ENCODE measurements around the gene ASPM. TPM values are rescaled to one million over a fixed set of nuclear protein-coding genes. Genes with fewer than 3 reads are reported as not detected.
A peak's percentile ranks its signal among the peaks of the same experiment; 100 is the strongest.

Gene ASPM
- total RNA-seq = 0.42 TPM

- peak; percentile 96 for DNase-seq (ENCODE audit: low spot score)
Measured at GRCh38 chr1:197146101-197147095, at the start of gene ASPM. Gene ASPM (minus strand): TSS chr1:197146669. CDS start chr1:197146437, 232 bp downstream.

GRCh38 chr1:197195100-197195499 is 48.6 kb upstream of the ASPM start:
- no peak for DNase-seq (ENCODE audit: low spot score)

GRCh38 chr1:197184190-197184589 is 37.7 kb upstream of the ASPM start:
- no peak for DNase-seq (ENCODE audit: low spot score)

GRCh38 chr1:197183195-197183748 is 36.8 kb upstream of the ASPM start:
- DNase-seq (ENCODE audit: low spot score) = no peak

DNA sequence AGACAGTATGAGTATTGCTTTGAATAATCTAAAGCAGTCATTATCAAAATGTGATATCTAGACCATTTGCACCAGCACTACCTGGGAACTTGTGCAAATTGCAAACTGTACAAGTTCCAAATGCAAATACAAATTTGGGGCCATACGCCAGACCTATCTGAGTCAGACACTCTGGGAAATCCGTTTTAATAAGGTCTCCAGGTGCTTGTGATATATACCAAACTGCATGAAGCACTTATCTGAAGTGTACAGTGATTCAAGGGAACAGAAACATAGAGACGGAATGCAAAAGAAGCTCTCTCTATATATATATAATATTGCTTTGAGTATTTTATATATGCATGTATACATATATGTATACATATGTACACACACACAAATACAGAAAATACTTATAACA is 36.2 kb upstream of the ASPM start:
- DNase-seq (ENCODE audit: low spot score) = no peak

DNA sequence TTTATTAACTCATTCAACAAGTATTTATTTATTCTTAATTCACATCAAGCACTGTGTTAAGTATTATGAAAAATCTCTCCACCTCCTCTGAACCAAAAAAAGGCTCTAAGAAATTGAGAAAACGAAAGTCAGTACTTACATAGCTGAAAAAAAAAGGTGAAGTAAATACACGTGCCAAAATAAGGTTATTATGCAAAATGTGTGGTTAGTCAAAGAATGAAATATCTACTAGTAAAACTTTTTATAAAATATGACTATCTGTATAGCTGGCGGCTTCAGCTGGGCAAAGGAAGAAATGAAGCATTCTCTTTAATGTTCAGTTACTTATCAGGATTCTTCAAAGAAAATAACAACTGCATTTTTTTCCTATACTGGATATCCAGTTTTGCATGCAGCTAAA is 35.5 kb upstream of the ASPM start:
- DNase-seq (ENCODE audit: low spot score) = no peak

DNA sequence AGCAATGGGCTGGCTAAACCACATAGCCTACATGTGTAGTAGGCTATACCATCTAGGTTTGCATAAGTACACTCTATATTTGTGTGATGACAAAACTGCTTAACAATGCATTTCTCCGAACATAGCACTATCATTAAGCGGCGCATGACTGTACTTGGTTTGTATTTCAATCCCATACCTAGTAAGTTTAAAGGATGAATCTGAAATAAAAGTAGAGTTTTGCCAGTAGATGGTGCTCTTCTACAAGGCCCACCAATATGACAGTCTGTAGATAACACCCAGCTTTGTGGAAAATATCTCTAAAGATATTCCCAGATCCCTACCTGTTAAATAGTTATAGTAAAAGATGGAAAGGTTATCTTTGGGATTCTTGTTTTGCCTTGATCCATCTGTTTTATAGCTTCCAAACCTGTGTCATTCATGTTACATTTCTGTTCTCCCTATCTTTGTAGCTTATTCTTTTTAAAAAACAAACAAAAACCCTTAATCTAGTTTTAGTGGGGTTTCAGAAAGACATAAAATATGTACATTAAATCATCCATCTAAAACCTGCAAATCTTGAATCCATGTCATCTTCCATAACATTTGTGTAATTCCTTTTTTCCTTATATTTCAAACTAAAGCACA is 33.9 kb upstream of the ASPM start:
- DNase-seq (ENCODE audit: low spot score) = no peak

GRCh38 chr1:197178998-197179397 is 32.5 kb upstream of the ASPM start:
- no peak for DNase-seq (ENCODE audit: low spot score)

DNA sequence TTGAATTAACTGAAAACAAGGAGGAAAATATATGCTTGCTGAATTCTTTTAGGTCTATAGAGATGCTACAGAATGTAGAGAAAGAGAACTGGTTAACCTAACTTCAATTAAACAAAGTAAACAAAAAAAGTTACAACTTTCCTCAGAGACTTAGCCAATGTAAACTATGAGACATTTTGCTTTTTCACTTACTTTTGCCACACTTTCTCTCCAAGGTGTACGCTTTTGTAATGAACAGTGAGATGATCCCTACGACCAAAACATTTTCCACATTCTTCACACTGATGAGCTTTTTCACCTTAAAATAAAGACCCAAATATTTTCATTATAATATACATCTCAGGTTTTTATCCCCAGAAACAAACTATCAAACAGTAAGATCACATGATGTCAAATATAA is 28.3 kb upstream of the ASPM start:
- DNase-seq (ENCODE audit: low spot score) = no peak

- DNase-seq (ENCODE audit: low spot score) = no peak
Measured at GRCh38 chr1:197173571-197174507, 27.4 kb upstream of the ASPM start.

GRCh38 chr1:197171531-197171930 is 25.1 kb upstream of the ASPM start:
- DNase-seq (ENCODE audit: low spot score) = no peak

GRCh38 chr1:197170538-197170937 is 24.1 kb upstream of the ASPM start:
- no peak for DNase-seq (ENCODE audit: low spot score)

GRCh38 chr1:197159461-197159860 is 13.0 kb upstream of the ASPM start:
- no peak for DNase-seq (ENCODE audit: low spot score)

DNA sequence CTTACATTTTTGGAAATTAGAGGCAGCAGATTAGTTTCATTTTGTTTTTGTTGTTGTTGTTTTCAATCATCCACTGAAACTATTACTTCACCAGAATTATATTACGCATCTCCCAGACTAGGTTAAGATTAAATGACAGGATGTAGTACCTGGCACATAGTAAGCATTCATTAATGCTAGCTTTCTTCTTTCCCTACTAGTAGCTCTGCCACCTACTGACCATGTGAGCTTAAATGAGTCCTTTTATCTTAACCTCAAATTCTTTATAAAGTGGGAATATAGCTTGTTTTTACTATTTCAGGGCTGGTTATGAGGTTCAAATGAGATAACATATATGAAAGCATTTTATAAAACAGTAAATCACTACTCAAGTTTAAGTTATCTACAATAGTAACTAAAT is 10.2 kb upstream of the ASPM start:
- DNase-seq (ENCODE audit: low spot score) = no peak

DNA sequence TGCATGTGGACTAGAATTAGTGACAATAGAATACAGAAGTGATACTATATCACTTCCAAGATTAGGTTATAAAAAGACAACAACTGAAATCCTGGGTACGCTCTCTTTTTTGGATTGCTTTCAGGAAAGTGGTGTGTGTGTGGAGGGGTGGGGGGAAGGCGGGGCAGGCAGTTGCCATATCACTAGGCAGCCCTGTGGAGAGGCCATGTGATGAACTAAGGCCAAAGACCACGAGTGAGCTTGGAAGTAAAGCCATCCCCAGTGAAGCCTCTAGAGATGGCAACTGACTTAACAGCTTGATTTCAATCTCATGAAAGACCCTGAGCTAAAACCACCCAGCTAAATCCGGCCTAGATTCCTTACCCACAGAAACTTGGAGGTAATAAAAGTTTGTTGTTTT is 6.2 kb upstream of the ASPM start:
- DNase-seq (ENCODE audit: low spot score) = no peak

GRCh38 chr1:197151185-197151584 is 4.7 kb upstream of the ASPM start:
- DNase-seq (ENCODE audit: low spot score) = no peak

- DNase-seq (ENCODE audit: low spot score) = no peak
Measured at GRCh38 chr1:197150336-197151005, 4.0 kb upstream of the ASPM start.

DNA sequence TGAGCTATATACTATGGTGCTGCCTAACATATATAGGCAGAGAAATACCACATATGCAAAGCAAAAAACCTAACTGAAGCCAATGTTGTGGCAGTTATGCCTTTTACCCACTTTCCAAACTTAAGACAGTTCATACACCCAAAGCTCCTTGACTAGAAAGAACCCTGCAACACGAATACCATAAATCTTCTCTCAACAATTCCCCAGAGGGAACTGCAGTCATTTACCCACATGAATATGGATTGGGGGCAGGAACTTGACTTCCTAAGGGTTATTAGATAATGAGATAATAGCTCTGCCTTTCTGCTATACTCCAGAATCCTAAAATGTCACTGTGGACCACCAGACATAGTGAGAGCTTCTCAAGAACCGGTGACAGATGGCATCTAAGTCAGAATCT is 2.9 kb upstream of the ASPM start:
- no peak for DNase-seq (ENCODE audit: low spot score)

DNA sequence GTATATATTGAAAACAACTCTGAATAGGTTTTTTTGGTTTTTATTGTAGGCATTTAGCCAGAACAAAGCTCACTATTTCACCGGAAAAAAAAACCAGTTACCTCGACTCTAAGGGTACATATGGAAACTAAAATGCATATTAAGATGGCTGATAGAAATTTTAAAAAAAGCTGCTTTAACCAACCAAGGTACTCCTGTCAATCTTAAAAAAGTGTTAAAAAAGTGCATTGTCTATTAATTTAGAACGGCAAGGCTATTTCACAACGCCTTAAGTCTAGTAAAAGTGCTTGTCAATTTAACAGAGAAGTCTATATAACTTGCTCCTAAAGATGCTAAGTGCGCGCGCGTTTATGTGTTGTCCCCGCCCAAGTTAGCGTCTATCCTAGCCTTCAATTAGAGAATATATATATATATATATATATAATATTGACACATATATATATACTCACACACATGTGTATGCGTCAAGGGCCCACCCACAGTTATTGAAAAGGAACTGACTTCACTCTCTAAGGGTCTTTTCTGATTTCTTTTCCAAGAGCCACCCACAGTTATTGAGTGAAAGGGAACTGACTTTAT is 934 bp downstream of the ASPM start:
- no peak for DNase-seq (ENCODE audit: low spot score)

DNA sequence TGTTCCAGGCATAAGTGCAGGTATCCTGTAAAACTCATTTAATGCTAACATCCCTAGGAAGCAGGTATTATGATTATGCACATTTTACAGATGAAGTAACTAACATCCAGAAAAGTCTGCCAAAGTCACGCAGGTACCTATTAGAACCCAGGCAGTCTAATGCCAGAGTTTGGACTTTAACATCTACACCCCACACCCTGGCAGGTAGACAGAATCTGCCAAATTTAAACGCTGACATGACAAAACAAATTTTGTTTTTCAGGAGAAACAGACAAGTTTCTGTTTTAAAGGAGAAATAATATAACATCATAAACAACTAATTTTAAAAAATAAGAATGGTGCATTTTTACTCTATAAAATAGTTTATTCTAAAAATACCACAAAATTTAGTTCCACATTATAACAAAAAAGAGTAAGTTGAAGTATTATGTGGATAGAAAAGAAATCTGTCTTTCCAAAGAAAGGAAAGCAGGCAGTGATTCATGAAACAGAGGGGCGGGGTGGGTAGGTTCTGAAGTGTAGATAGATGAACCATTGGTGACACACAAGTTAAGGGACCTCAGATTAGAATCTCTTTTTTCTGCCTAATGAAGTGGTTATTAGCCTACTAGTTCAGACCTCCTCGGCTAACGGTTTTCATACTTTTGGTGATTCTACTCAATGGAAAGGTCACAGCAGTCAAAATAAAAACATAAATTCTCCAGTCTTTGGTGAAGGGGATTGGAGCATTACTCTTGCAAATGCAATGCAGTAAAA is 1.7 kb downstream of the ASPM start:
- no peak for DNase-seq (ENCODE audit: low spot score)

Data from ureter (tissue), 1 donor.